OCI-LY7 (cell line): ENCODE data around the gene EXOC6B.

Experiments used
- EZH2phosphoT487 ChIP-seq: fragments of 200-600 bp; sonication (generic); IDR thresholded peaks from 2 replicates; pipeline ENCODE4 v1.6.1; 2018; ENCODE audit warnings: low read depth, borderline replicate concordance, mild to moderate bottlenecking, mixed run types, antibody characterized with exemption, low read length, moderate library complexity, mixed read lengths
- TF ChIP-seq, protein P1 (sequence below): fragments of 200-600 bp; sonication (generic); conservative IDR thresholded peaks from 2 replicates; pipeline ENCODE4 v1.5.1; 2014; ENCODE audit warnings: mild to moderate bottlenecking, antibody characterized with exemption, low read length, moderate library complexity, mixed read lengths

DNA sequence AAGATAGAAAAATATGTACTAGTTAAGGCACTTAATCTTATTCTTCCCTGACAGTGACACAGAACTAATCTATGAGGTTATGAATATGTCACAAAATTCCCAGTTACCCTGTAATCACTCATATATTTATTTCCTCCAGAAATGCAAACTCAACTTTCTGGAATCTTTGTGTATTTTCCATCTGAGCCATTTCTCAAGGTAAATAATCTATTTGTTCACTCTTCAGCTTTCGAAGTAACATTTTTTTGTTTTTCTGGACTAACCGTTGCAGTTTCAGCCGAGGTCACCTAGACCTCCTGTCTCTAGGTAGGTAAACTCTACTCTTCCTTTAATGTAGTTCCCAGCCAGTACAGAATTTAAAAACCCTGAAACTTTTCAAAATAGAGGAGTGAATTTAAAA, 250.9 kb downstream of the EXOC6B start:
- TF ChIP-seq, protein P1, sequence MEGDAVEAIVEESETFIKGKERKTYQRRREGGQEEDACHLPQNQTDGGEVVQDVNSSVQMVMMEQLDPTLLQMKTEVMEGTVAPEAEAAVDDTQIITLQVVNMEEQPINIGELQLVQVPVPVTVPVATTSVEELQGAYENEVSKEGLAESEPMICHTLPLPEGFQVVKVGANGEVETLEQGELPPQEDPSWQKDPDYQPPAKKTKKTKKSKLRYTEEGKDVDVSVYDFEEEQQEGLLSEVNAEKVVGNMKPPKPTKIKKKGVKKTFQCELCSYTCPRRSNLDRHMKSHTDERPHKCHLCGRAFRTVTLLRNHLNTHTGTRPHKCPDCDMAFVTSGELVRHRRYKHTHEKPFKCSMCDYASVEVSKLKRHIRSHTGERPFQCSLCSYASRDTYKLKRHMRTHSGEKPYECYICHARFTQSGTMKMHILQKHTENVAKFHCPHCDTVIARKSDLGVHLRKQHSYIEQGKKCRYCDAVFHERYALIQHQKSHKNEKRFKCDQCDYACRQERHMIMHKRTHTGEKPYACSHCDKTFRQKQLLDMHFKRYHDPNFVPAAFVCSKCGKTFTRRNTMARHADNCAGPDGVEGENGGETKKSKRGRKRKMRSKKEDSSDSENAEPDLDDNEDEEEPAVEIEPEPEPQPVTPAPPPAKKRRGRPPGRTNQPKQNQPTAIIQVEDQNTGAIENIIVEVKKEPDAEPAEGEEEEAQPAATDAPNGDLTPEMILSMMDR: no peak
- TF ChIP-seq EZH2phosphoT487: no peak
